Posterior vena cava (tissue), 2 donors: Measurements from ENCODE around the gene ABCA3. TPM values are rescaled to one million over a fixed set of nuclear protein-coding genes. Genes with fewer than 3 reads are reported as not detected.
"Not testable (repeated sequence)": the region's sequence is repeated elsewhere in the genome, so short reads cannot be mapped to it uniquely, and the experiment has no call there.

Experiments used
- DNase-seq: peaks from one replicate; pipeline ENCODE4 v3.0.0-alpha.2; 2020; ENCODE audit warnings: low spot score
- intact Hi-C, 2 donors: fragments of 100-400 bp; cut with DNase I; formaldehyde crosslinking; loops; one replicate each; pipeline versions ENCODE4 v1.14.1 to v1.14.2; 2022 to 2023
- total RNA-seq, 2 donors: library from RNA; stranded (reverse); fragmentation: NEBNext Ultra II Directional; extraction: Animal tissue kit (Norgen Biotek cat#: 25700); gene quantifications; one replicate each; pipeline ENCODE4 v1.2.1, GENCODE V29; 2021
- donor health status: DM: yes; HTN: yes; CAD: no.
- donor health status: DM: yes; HTN: yes; CAD: no.

Gene ABCA3
- total RNA-seq, 2 donors from 2014 or later: 9.6 to 16.6 TPM

DNA sequence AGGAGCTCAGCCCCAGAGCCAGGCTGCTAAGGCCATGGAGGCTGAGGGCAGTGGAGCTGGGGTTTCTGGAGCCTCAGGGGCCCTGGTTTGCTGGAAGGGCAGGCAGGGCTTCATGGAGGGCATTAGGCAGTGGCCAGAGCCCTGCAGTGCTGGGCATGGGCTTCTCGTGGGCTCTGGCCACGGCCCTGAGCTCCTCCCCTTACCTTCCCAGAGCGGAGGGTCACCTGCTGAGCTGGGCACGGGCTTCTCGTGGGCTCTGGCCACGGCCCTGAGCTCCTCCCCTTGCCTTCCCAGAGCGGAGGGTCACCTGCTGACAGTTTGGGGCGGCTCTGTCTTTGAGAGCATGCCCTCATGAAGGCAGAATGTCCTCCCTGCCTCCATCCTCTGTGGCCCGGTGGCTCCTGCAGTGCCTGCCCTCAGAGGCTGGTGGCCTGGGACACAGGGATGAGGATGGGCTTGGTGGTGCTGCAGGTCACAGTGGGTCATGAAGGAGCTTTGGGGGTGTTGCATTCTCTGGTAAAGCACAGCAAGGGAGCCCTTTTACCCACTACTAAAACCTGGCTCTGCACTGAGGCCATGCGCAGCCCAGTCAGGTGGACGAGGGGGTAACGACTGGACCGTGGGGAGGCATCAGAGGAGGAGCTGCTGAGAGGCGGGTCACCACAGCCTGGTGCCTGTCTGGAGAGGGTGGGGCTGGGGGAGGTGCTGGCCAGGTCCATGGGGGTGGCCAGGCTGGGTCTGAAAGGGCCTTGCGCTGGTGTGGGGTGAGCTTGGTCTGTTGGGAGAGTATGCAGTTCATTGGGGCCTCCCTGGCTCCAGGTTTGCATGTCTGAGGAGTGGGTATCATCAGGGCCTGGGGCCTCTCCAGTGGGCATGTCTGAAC lies 69.7 kb downstream of the ABCA3 start:
- DNase-seq: no peak
- intact Hi-C loops: loop anchor here in 1 of 2 donors (10.0 kb wide), 2 partner anchors 46 to 106 kb away; partner anchors contain the start of gene E4F1

DNA sequence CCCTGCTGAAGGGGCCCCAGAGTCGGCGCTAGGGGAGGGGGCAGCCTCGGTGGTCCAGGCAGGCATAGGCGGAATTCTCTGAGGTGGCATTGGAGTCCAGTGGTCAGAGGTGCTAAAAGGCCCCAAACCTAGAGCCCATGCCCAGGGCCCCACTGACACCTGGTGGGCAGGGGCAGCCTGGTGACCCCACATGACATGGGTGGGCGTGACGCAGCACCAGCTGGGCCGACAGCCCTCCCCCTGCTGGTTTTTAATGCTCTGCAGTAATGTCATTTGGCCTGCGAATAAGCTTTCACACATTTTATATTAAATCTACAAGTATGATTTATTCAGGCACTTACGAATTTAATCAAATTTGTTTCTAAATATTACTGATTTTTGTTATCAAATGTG lies 70.5 kb downstream of the ABCA3 start:
- intact Hi-C loops: loop anchor here in 1 of 2 donors (10.0 kb wide), 2 partner anchors 45 to 105 kb away; partner anchors contain the start of gene E4F1
- DNase-seq: no peak

DNA sequence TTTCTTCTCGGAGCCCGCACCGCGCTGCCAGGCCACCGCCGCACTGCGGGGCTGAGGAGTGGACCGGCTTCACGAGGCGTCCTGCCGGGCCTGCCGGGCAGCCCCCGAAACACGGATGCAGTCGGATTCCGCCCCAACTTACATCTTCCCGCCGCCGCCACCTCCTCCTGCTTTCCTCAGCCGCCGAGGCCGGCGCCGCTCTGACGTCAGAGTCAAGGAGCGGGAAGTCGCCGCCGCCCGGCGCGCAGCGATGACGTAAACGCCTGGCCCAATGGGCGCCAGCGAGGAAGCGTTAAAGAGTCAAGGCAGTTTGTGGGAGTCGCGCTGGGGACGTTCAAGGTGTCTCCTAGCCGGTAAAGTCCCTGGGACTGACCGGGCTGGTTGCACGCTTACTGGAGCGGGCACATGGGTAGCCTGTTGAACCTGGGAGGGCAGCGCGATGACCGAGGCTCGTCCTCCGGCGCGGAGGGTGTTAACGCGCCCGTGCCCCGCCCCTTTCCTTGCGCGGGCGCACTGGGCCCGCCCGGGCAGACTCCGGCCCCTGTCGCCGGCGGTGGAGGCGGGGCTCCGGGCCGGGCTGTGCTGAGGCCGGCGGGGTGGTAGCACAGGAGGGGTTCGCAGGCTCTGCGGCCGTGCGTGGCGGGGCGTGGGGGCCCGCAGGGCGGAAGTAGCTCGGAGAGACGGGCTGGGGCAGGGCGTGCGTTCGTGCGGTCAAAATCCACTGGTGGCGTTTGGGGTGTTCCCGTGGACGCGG lies 72.4 kb downstream of the ABCA3 start, which contains the start of gene RNPS1:
TSS of gene RNPS1 (minus strand) at position 214 of the 754 bp plus-strand sequence. CDS start 3,483 bp downstream, outside the sequence.
- peak; percentile 99 for DNase-seq
- intact Hi-C loops: no loop called here

DNA sequence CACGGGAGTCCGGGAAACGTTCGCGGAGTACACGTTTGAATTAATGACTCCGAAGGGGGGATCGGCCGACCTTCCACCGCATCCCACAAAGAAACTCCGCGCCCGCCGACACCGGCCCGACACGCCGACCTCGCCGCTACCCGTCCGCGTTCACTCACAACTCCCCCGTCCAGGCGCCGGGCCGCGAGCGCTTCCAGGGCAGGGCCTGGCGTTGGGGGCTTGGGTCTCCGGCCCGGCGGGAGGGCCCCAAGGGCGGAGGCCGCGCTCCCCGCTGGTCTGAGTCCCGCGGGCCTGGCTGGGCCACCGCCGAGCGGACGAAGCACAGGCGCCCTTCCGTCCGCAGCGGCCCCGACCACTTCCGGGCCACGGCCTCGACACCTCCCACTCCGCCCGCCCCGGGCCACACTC lies 73.0 kb downstream of the ABCA3 start:
- intact Hi-C loops: not testable (repeated sequence)

DNA sequence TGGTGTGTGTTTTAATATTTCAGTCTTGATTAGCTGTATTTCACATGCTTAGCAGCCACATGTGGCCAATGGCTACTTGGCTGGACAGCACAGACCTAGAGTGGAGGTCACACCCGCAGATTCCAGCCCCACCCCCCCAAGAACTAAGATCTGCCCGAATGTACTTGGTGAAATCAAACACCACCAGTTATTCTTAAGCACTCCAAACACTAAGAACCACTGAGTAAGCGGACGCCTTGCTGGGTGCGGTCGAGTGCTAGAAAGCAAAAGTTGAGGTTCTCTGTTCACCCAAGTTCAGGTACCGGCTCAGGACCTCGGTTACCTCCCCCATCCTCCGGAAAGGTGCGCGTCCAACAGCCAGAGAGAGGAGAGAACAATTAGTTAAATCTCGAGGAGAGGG lies 73.6 kb downstream of the ABCA3 start:
- intact Hi-C loops, DNase-seq: not testable (repeated sequence)

More for the DNA sequence above, 73.0 kb downstream of the ABCA3 start:
- DNase-seq: not testable (repeated sequence)

DNA sequence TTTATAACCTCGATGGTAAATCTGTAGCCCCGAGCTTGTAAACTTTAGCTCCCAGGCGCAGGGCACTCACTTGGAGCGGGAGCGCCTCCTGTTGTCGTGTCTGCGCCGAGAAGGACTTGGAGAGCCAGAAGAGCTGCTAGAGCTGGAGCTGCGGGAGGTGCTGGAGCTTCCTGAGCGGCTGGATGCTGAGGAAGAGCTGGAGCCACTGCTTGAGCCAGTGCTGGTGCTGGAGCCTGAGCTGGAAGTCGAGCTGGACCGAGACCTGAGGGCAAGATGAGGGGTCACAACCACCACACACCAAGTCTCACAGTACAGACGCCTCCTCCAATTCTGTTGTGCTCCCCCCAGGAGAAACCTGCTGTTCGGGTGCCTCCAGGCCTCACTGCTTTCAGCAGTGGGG lies 77.5 kb downstream of the ABCA3 start:
- DNase-seq, intact Hi-C loops: not testable (repeated sequence)

DNA sequence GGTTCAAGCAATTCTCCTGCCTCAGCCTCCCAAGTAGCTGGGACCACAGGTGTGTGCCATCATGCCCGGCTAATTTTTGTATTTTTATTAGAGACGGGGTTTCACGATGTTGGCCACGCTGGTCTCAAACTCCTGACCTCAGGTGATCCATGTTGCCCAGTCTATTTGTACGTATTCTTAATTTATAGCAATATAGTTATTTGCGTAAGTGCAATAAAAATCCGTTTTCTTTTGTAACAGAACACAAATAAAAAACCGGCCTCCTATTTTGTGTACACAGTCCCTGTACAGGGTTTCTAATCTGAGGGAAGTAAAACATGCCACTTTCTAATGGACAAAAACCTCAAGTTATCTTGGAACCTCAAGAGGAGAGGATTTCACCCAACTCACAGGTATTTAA lies 80.3 kb downstream of the ABCA3 start:
- intact Hi-C loops: no loop called here
- no peak for DNase-seq

DNA sequence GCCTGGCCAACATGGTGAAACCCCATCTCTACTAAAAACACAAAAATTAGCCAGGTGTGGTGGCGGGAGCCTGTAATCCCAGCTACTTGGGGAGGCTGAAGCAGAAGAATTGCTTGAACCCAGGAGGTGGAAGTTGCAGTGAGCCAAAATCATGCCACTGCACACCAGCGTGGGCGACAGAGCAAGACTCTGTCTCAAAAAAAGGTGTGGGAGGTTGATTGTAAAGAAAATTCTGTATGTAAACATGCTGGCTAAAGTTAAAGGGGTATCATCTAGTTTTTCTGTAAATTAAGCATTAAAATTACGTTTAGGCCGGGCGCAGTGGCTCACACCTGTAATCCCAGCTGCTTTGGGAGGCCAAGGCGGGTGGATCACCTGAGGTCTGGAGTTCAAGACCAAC lies 82.0 kb downstream of the ABCA3 start:
- DNase-seq, intact Hi-C loops: not testable (repeated sequence)

DNA sequence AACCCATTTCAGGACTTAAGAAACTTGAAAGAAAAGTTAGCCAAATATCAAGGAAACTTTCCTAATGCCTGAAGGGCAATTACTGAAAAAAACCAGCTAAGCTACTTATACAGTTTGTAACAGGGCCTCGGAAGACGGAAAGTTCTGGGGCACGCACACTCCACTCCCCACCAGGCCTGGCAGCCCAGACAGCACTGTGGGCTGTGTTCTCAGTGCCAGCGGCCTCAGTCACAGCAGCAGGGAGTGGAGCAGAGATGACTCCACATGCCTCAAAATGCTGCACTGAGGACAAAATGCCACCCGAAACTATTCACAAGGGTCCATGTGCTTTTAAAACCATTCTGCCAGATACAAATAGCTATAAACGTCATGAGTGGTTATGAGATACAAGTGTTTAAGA lies 82.8 kb downstream of the ABCA3 start:
- DNase-seq: no peak
- intact Hi-C loops: no loop called here

DNA sequence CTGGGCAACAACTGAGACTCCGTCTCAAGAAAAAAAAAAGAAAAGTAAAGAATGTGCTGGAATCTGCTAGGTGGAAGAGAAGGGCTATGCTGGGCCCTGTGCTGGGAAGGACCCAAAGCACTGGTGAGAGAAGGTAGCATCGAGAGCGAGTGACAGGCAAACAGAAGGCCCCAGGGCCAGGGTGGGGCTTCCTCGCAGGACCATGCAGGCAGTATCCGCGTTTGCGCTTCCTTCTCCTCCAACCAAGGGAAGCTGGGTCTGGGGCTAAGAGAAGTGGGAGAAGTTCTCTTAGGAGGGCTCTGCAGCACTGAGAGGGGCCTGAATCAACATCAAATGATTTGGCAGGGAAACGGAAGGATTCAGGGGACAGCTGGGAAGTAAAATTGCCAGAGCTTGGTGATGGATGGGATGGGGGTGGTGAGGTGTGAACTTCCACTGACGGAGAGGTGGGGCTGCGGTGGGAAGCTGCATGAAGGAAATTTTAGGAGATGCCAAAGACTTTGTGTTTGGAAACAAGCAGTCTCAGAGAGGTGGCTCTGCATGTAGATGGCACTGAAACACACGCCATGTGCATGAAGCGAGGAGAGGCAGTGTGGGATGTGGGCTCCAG lies 83.9 kb downstream of the ABCA3 start:
- intact Hi-C loops: no loop called here
- DNase-seq: no peak

DNA sequence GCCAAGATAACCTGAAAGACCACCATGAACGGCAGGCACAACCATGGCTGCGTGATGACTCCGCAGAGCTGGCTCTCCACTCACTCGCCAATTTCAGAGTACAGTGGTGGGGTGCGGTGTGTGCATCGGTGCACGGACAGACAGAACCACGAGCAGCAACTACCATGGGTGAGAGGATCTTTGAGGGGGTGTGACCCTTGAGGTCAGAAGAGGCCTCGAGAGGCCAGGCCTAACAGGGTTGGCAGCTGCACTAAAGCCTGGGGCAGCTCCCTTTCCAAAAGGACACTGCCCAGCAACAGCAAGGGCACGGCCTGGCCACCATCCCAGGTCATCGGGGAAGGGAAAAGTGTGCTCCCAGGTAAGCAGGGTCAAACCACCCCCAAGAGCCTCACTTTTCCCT lies 87.2 kb downstream of the ABCA3 start:
- intact Hi-C loops: no loop called here

DNA sequence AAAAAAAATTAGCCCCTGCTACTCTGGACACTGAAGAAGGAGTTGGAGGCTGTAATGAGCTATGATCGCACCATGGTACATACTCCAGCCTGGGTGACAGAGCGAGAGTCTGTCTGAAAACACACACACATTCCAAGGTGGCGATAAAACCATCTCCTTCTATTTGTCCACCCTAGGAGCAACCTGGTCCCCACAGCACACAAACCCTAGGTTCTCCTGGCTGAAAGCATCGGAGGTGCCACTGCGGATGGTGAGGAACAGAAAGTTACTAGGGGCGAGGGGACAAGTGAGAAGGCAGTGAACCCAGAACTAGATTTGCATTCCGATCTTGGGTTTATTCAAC lies 87.8 kb downstream of the ABCA3 start:
- DNase-seq: no peak

More for the DNA sequence above, 87.2 kb downstream of the ABCA3 start:
- no peak for DNase-seq

DNA sequence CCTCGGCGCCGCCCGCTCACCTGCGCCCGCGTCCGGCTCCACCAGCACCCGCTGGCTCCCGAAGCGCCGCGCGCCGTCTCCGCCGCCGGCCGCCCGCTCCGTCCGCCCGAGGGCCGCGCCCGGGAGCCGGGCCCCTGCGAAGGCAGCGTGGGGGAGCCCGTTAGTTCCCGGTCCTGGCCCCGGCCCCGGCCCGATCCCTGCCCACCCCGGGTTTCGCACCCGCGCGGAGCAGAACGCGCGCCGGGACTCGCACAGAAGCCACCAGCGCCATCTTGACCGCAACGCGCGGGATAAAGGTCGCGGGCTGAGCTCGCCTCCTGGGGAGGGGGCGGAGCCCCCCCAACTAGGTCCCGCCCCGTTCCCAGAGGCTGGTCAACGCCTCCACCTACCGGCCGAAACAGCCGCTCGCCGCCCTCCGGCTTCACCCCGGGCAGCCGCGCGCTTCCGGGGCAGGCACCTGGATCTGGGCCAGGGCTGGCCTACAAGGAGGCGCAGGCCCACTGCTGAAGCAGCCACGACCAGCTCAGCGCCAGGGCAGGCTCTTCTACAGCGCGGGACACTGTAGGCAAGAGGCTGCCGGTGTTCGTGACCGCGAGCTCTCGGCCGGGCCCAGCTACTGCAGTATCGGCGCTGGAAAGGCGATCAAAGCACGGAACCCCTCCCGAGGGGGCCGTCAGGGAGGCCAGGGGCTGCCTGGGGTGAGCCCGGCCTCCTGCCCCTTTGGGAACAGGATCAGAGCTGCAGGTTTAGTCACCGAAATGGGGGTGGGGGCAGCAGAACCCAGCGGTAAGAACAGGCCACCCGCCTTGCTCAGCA lies 89.0 kb downstream of the ABCA3 start, which contains the start of gene ECI1:
TSS of gene ECI1 (minus strand) at position 292 of the 816 bp plus-strand sequence. CDS start at position 271, 21 bp downstream.
- peak; percentile 99 for DNase-seq

More for the DNA sequence above, 87.8 kb downstream of the ABCA3 start:
- intact Hi-C loops: no loop called here

DNA sequence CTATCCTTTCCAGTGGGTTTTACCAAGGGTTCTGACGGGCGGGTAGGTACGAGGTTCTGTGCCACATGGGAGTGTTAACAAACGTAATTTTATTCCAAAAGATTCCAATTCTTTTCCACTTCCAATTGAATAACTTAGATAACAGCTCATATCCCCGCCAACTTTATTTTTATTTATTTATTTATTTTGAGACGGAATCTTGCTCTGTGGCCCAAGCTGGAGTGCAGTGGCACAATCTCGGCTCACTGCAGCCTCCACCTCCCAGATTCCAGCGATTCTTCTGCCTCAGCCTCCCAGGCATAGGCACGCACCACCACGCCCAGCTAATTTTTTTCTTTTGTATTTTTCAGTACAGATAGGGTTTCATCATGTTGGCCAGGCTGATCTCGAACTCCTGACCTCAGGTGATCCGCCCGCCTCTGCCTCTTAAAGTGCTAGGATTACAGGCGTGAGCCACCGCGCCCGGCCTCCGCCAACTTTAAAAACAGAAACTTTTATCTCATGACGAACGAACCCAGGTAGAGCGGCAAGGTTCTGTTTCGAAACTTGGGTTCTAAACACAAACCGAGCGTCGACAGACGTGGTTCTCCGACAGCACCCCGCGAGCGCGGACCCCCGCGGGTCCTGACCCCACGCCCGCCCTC lies 89.8 kb downstream of the ABCA3 start:
- DNase-seq: no peak
- intact Hi-C loops: no loop called here

More for the DNA sequence above, 89.0 kb downstream of the ABCA3 start, which contains the start of gene ECI1:
- intact Hi-C loops: no loop called here

DNA sequence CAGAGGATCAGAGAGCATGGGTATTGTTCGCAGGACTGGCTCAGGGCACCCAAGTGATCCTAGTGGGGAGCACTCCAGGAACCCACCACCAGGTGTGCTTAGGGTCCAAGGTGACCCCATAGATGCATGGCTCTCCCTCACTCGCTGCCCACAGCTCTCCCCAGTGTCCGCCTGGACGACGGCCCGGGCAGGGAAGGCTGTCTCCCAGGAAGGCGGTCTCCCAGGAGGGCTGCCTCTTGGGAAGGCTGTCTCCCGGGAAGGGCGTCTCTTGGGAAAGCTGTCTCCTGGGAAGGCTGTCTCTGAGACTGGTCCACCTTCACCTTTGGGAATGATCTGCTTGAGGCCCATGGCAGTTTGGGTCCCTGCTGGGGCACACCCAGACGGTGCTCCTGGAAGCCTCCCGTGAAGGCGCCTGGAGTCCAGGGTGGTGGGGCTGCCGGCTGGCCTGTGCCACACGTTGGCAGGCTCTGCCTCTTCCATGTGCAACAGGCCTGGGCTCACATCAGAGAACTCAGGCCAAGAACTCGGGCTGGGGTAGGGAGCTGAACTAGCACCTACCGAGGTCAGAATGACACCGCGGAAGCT lies 94.1 kb downstream of the ABCA3 start:
- DNase-seq: no peak
- intact Hi-C loops: no loop called here

DNA sequence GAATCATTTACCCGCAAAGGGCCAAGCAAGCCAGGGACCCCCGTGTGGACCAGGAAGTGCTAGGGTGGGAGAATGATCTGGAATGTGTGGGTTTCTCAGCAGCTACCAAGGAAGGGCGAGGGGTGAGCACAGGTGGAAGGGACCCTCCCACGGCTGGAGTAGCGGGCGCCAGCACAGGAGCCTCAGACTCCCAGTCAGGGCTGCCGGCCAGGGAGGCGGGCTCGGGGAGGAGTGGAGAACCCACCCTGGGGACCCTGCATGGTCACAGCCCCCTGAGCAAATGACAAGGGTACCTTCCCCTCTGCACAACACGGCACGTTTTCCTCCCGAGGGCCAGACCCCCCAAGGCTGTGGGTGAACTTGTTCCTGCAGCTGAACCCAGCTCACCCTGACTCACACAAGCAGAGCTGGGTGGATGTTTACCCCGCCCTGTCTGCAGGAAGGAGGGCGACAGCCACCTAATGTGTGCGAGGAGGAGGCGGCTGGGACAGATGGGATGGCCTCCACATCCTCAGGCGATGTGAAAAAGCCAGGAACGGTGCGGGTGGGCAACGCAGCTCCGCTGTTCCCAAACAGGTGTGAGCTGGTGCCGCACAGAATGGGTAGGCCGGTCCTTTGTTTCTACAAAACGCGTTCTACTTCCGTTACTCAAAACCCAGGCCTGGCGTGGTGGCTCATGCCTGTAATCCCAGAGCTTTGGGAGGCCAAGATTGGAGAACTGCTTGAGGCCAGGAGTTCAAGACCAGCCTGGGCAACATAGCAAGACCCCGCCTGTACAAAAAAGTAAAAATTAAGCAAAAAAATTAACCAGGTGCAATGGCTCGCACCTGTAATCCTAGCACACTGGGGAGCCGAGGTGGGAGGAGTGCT lies 95.4 kb downstream of the ABCA3 start:
- no peak for DNase-seq
- intact Hi-C loops: no loop called here

DNA sequence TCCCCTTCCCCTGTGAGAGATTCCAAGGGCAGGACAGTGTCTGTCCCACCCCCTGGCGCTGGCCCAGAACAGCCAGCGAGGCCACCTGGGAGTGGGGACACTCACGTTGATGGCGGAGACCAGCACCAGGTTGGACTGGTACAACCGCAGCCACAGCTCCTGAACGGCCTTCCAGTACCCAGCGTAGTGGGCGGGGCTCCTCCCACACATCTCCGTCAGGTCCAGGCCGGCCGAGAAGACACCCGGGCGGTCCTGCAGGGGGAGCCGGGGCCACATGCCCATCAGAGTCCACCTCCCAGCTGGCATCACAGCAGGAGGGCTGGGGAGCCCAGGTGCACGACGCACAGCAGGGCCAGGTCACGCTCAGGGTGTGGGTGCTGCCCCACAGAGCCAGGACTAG lies 96.2 kb downstream of the ABCA3 start:
- no peak for DNase-seq
- intact Hi-C loops: no loop called here
